GM12878 (cell line): ENCODE measurements around the gene MMP13. TPM values are rescaled to one million over a fixed set of nuclear protein-coding genes. Genes with fewer than 3 reads are reported as not detected.
"Not testable (repeated sequence)": the region's sequence is repeated elsewhere in the genome, so short reads cannot be mapped to it uniquely, and the experiment has no call there.

ENCODE experiments used
- ATAC-seq: fragments of 200-7000 bp; cut with Tn5 transposase; 3 replicates; pipeline ENCODE4 v1.9.1; 2020; ENCODE audit warnings: mild to moderate bottlenecking, moderate library complexity
- BruUV-seq: library from RNA; stranded (reverse); fragments of 400-500 nt; replicated peaks from 2 replicates; lab custom pipeline; 2021; lab: Mats Ljungman, UMichigan
- CTCF ChIA-PET: fragments of 300-600 bp; sonication (Branson Sonifier 250); formaldehyde crosslinking; extraction: SDS; loops from one replicate; lab custom pipeline; 2021; ENCODE audit warnings: inconsistent platforms; lab: Yijun Ruan, JAX
- POLR2A ChIA-PET: fragments of 350-600 bp; formaldehyde crosslinking; extraction: SDS; loops from one replicate; lab custom pipeline; 2021; ENCODE audit warnings: inconsistent platforms; lab: Charles Lee
- RAD21 ChIA-PET: fragments of 300-600 bp; sonication (Branson Sonifier 250); formaldehyde crosslinking; loops from one replicate; lab custom pipeline; 2023; ENCODE audit warnings: antibody characterized with exemption; ENCODE audit not compliant: unreplicated experiment; lab: Charles Lee
- SMC1A ChIA-PET: fragments of 300-600 bp; sonication (Branson Sonifier 250); formaldehyde crosslinking; loops from one replicate; lab custom pipeline; 2023; ENCODE audit not compliant: unreplicated experiment, uncharacterized antibody; lab: Charles Lee
- DNase-seq: peaks from one replicate; pipeline ENCODE4 v3.0.0-alpha.2; 2011; ENCODE audit warnings: low read depth, low spot score
- FAIRE-seq: peaks from 3 replicates; lab custom pipeline; 2011; peaks lifted over from hg19 to GRCh38; lab: Jason Lieb, UNC
- H2AFZ ChIP-seq: 2 replicates; pipeline ENCODE4 v1.6.0; 2011; ENCODE audit warnings: low read depth, low read length, control low read depth; ENCODE audit not compliant: control insufficient read depth
- H3K27ac ChIP-seq: 2 replicates; pipeline ENCODE4 v1.5.1; 2011; ENCODE audit warnings: control low read depth; ENCODE audit not compliant: control insufficient read depth, insufficient read depth
- H3K27me3 ChIP-seq, 2 experiments: replicated peaks in 1 of 2; 2 replicates each; pipeline versions ENCODE4 v1.6.0 to v1.6.1; 2011; ENCODE audit warnings: low read length in 1 of 2; ENCODE audit not compliant: control insufficient read depth in 2 of 2, insufficient read depth in 2 of 2
- H3K36me3 ChIP-seq, 2 experiments: 2 replicates each; pipeline ENCODE4 v1.5.1; 2011; ENCODE audit warnings: low read length in 1 of 2; ENCODE audit not compliant: control insufficient read depth in 2 of 2, insufficient read depth in 2 of 2
- H3K4me1 ChIP-seq: 2 replicates; pipeline ENCODE4 v1.6.1; 2011; ENCODE audit warnings: mild to moderate bottlenecking, low read length, moderate library complexity, mixed read lengths; ENCODE audit not compliant: control insufficient read depth, insufficient read depth
- H3K4me2 ChIP-seq: 2 replicates; pipeline ENCODE4 v1.6.0; 2011; ENCODE audit warnings: control low read depth; ENCODE audit not compliant: control insufficient read depth, insufficient read depth
- H3K4me3 ChIP-seq: fragments of 200-600 bp; sonication (generic); 2 replicates; pipeline ENCODE4 v1.5.1; 2016
- H3K79me2 ChIP-seq: 2 replicates; pipeline ENCODE4 v1.6.0; 2011; ENCODE audit warnings: low read length; ENCODE audit not compliant: control insufficient read depth, insufficient read depth
- H3K9ac ChIP-seq: 2 replicates; pipeline ENCODE4 v1.8.0; 2011; ENCODE audit warnings: low read length, control low read depth, mixed read lengths; ENCODE audit not compliant: control insufficient read depth, insufficient read depth
- H3K9me3 ChIP-seq: replicated peaks from 3 replicates; pipeline ENCODE4 v1.5.1; 2011; ENCODE audit warnings: mild to moderate bottlenecking, low read length; ENCODE audit not compliant: control insufficient read depth, insufficient read depth
- H4K20me1 ChIP-seq: 2 replicates; pipeline ENCODE4 v1.6.0; 2011; ENCODE audit not compliant: control insufficient read depth, insufficient read depth
- WGBS: methylation state at CpG from one replicate; pipeline ENCODE4 v1.1.6; 2016; ENCODE audit warnings: low lambda C conversion rate; ENCODE audit not compliant: insufficient replicate concordance, insufficient coverage; ENCODE audit errors: missing lambda C conversion rate; 5-methylcytosine and 5-hydroxymethylcytosine counted together
- in situ Hi-C: fragments of 300-500 bp; cut with MboI; formaldehyde crosslinking; loops from 9 replicates; pipeline ENCODE4 v1.14.3; 2018; ENCODE audit warnings: mixed read lengths
- intact Hi-C: fragments of 100-400 bp; cut with micrococcal nuclease; formaldehyde crosslinking; loops from one replicate; pipeline ENCODE4 v1.14.2; 2022; ENCODE audit not compliant: unreplicated experiment
- polyA plus RNA-seq, 11 experiments: library from polyadenylated mRNA; depleted of rRNA in 4 of 11; unstranded in 6 of 11; stranded (reverse) in 5 of 11; fragments of >200 nt; fragmentation: Nextera tagmentation in 4 of 11; fragmentation: Illumina TruSeq in 1 of 11; extraction: Ambion mirVana in 4 of 11; extraction: Trizol in 1 of 11; gene quantifications; 1 replicate in 1 of 11; 2 replicates in 10 of 11; pipeline versions ENCODE4 v1.2.1 to v1.2.3, GENCODE V29; 2011 to 2016; ENCODE audit warnings: inconsistent platforms in 2 of 11, missing spikeins in 2 of 11, low read depth in 1 of 11
- total RNA-seq, 4 experiments: library from RNA; depleted of rRNA in 3 of 4; stranded (reverse); fragments of >200 nt in 3 of 4; fragmentation: Illumina TruSeq in 1 of 4; extraction: Trizol in 1 of 4; gene quantifications; 2 replicates each; pipeline versions ENCODE4 v1.2.1 to v1.2.3, GENCODE V29; 2013 to 2021

The MMP13 gene
- total and polyA plus RNA-seq, 10 of the 15 experiments (the other 5 are each of a cell fraction or from before 2014, with no cell fraction given), result 0.05 TPM; not detected in 9

- H4K20me1 ChIP-seq, DNase-seq, H2AFZ ChIP-seq, H3K9me3 ChIP-seq, intact Hi-C loops, H3K79me2 ChIP-seq, H3K9ac ChIP-seq, H3K4me3 ChIP-seq, ATAC-seq, H3K27me3 ChIP-seq, CTCF ChIA-PET, BruUV-seq, H3K36me3 ChIP-seq, H3K4me1 ChIP-seq, in situ Hi-C loops, H3K27ac ChIP-seq, FAIRE-seq, RAD21 ChIA-PET, H3K4me2 ChIP-seq, POLR2A ChIA-PET: not testable (repeated sequence)
- 34% methylated on average over 5 of the region's 5 CpGs for WGBS
- SMC1A ChIA-PET, result interaction anchor here (0.6 kb wide), 1 partner anchor 42 kb away, joined by 3 read pairs; no protein-coding TSS in a partner anchor
Observed at GRCh38 chr11:102905848-102906247, 49.7 kb downstream of the MMP13 start.

DNA sequence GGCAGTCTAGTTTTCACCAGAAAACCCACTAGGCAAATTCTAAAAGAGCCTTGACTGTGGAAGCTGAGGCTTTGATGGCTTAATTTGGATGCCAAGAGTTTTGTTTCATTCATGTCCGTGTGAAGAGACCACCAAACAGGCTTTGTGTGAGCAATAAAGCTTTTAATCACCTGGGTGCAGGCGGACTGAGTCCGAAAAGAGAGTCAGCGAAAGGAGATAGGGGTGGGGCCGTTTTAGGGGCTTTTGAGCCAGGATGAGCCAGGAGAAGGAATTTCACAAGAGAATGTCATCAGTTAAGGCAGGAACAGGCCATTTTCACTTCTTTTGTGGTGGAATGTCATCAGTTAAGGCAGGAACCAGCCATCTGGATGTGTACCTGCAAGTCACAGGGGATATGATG is 51.6 kb downstream of the MMP13 start:
- POLR2A ChIA-PET, DNase-seq, H3K27ac ChIP-seq, in situ Hi-C loops, H3K27me3 ChIP-seq, ATAC-seq, H3K79me2 ChIP-seq, H2AFZ ChIP-seq, H3K36me3 ChIP-seq, FAIRE-seq, H3K9ac ChIP-seq, RAD21 ChIA-PET, H4K20me1 ChIP-seq, H3K4me1 ChIP-seq, intact Hi-C loops, BruUV-seq, H3K9me3 ChIP-seq, H3K4me2 ChIP-seq, H3K4me3 ChIP-seq: not testable (repeated sequence)
- SMC1A ChIA-PET, result interaction anchor here (2.1 kb wide), 1 partner anchor 11 kb away, joined by 8 read pairs; no protein-coding TSS in a partner anchor
- CTCF ChIA-PET, result interaction anchor here (2.0 kb wide), 1 partner anchor 109 kb away, joined by 4 read pairs; no protein-coding TSS in a partner anchor
- 26% methylated on average over 5 of the region's 5 CpGs for WGBS
